GM23338 (cell line): Measurements from ENCODE around the gene SRSF1. TPM values are rescaled to one million over a fixed set of nuclear protein-coding genes. Genes with fewer than 3 reads are reported as not detected.
A peak's percentile ranks its signal among the peaks of the same experiment; 100 is the strongest.

Experiments
- ATAC-seq: fragments of 200-7000 bp; cut with Tn5 transposase; 3 replicates; pipeline ENCODE4 v1.9.1; 2020
- DNase-seq: peaks from one replicate; pipeline ENCODE4 v3.0.0-alpha.2; 2015; ENCODE audit warnings: low spot score
- H2AFZ ChIP-seq: fragments of 200-600 bp; sonication (generic); 2 replicates; pipeline ENCODE4 v1.8.0; 2016; ENCODE audit warnings: antibody characterized with exemption, mild to moderate bottlenecking, moderate library complexity
- H3F3A ChIP-seq: fragments of 200-600 bp; sonication (generic); replicated peaks from 2 replicates; pipeline ENCODE4 v1.8.0; 2017; ENCODE audit warnings: antibody characterized with exemption, mixed run types, low read depth
- H3K27ac ChIP-seq: fragments of 200-600 bp; sonication (generic); 2 replicates; pipeline ENCODE4 v1.6.1; 2016; ENCODE audit warnings: low read depth
- H3K27me3 ChIP-seq: fragments of 200-600 bp; sonication (generic); 2 replicates; pipeline ENCODE4 v1.8.0; 2016; ENCODE audit warnings: mild to moderate bottlenecking, mixed run types, moderate library complexity; ENCODE audit not compliant: insufficient read depth
- H3K36me3 ChIP-seq: fragments of 200-600 bp; sonication (generic); 2 replicates; pipeline ENCODE4 v1.8.0; 2016; ENCODE audit warnings: mild to moderate bottlenecking; ENCODE audit not compliant: insufficient read depth
- H3K4me1 ChIP-seq: fragments of 200-600 bp; sonication (generic); 2 replicates; pipeline ENCODE4 v1.8.0; 2016; ENCODE audit warnings: mild to moderate bottlenecking, moderate library complexity; ENCODE audit not compliant: insufficient read depth
- H3K4me2 ChIP-seq: fragments of 200-600 bp; sonication (generic); 2 replicates; pipeline ENCODE4 v1.7.1; 2017; ENCODE audit warnings: mixed run types
- H3K4me3 ChIP-seq: fragments of 200-600 bp; sonication (generic); 2 replicates; pipeline ENCODE4 v1.6.1; 2016; ENCODE audit warnings: mixed run types
- H3K79me2 ChIP-seq: fragments of 200-600 bp; sonication (generic); replicated peaks from 2 replicates; pipeline ENCODE4 v1.8.0; 2017; ENCODE audit warnings: mild to moderate bottlenecking; ENCODE audit not compliant: insufficient read depth
- H3K9me2 ChIP-seq: fragments of 200-600 bp; sonication (generic); 2 replicates; pipeline ENCODE4 v1.8.0; 2017; ENCODE audit not compliant: insufficient read depth
- H4K20me1 ChIP-seq: fragments of 200-600 bp; sonication (generic); replicated peaks from 2 replicates; pipeline ENCODE4 v1.8.0; 2017; ENCODE audit warnings: mild to moderate bottlenecking; ENCODE audit not compliant: insufficient read depth
- H3K27ac Mint-ChIP-seq: 2 replicates; pipeline ENCODE4 v1.8.0; 2020; ENCODE audit warnings: inconsistent platforms, mild to moderate bottlenecking, moderate library complexity, mixed read lengths
- H3K27me3 Mint-ChIP-seq: 3 replicates; pipeline ENCODE4 v1.8.0; 2022; ENCODE audit warnings: low read depth, mild to moderate bottlenecking, moderate library complexity, mixed read lengths, inconsistent platforms; ENCODE audit not compliant: insufficient read depth, poor library complexity
- H3K36me3 Mint-ChIP-seq: 3 replicates; pipeline ENCODE4 v1.8.0; 2021; ENCODE audit warnings: low read depth, mild to moderate bottlenecking, inconsistent platforms, moderate library complexity, mixed read lengths
- H3K4me1 Mint-ChIP-seq: 3 replicates; pipeline ENCODE4 v1.8.0; 2020; ENCODE audit warnings: mild to moderate bottlenecking, inconsistent platforms, mixed read lengths
- H3K4me3 Mint-ChIP-seq: 3 replicates; pipeline ENCODE4 v1.8.0; 2021; ENCODE audit warnings: moderate library complexity, mild to moderate bottlenecking, inconsistent platforms, mixed read lengths
- H3K9me3 Mint-ChIP-seq: 3 replicates; pipeline ENCODE4 v1.8.0; 2020; ENCODE audit warnings: moderate library complexity, mild to moderate bottlenecking, inconsistent platforms, mixed read lengths
- CREB1 ChIP-seq: fragments of 250-450 bp; sonication (Bioruptor Pico); IDR thresholded peaks from 2 replicates; pipeline ENCODE4 v1.5.0; 2020; ENCODE audit warnings: low read depth, mild to moderate bottlenecking, moderate library complexity
- CTCF ChIP-seq, 2 experiments: fragments of 200-600 bp in 1 of 2; sonication (generic) in 1 of 2; conservative IDR thresholded peaks; 2 replicates each; pipeline versions ENCODE4 v1.5.1 to v1.6.1; 2016 to 2017; ENCODE audit warnings: antibody characterized with exemption in 2 of 2, low read depth in 2 of 2, mild to moderate bottlenecking in 2 of 2, moderate library complexity in 1 of 2
- ETS1 ChIP-seq: IDR thresholded peaks from 2 replicates; pipeline ENCODE4 v1.6.1; 2016; ENCODE audit warnings: antibody characterized with exemption
- EZH2 ChIP-seq: fragments of 200-600 bp; sonication (generic); IDR thresholded peaks from one replicate; pipeline ENCODE4 v1.8.0; 2017; ENCODE audit warnings: antibody characterized with exemption, mild to moderate bottlenecking, low read depth; ENCODE audit not compliant: unreplicated experiment
- EZH2phosphoT487 ChIP-seq: fragments of 200-600 bp; sonication (generic); IDR thresholded peaks from one replicate; pipeline ENCODE4 v1.8.1; 2018; ENCODE audit warnings: antibody characterized with exemption; ENCODE audit not compliant: unreplicated experiment
- JUNB ChIP-seq: IDR thresholded peaks from one replicate; pipeline ENCODE4 v1.6.1; 2016; ENCODE audit warnings: antibody characterized with exemption; ENCODE audit not compliant: unreplicated experiment
- NANOG ChIP-seq: IDR thresholded peaks from 2 replicates; pipeline ENCODE4 v1.6.1; 2016; ENCODE audit warnings: antibody characterized with exemption, borderline replicate concordance
- POLR2AphosphoS5 ChIP-seq: IDR thresholded peaks from 2 replicates; pipeline ENCODE4 v1.6.1; 2016; ENCODE audit warnings: antibody characterized with exemption, low read depth
- REST ChIP-seq: IDR thresholded peaks from one replicate; pipeline ENCODE4 v1.6.1; 2018; ENCODE audit warnings: antibody characterized with exemption; ENCODE audit not compliant: unreplicated experiment
- STAT1 ChIP-seq: IDR thresholded peaks from one replicate; pipeline ENCODE4 v1.6.1; 2016; ENCODE audit warnings: antibody characterized with exemption; ENCODE audit not compliant: unreplicated experiment
- ZNF114 ChIP-seq: fragments of 250-450 bp; sonication (Bioruptor Pico); IDR thresholded peaks from 2 replicates; pipeline ENCODE4 v1.5.0; 2020; ENCODE audit warnings: mild to moderate bottlenecking, moderate library complexity
- ZNF331 ChIP-seq: fragments of 250-450 bp; sonication (Bioruptor Pico); IDR thresholded peaks from 2 replicates; pipeline ENCODE4 v1.5.0; 2020; ENCODE audit warnings: low read depth, mild to moderate bottlenecking, moderate library complexity
- ZNF462 ChIP-seq: fragments of 250-450 bp; sonication (Bioruptor Pico); IDR thresholded peaks from 2 replicates; pipeline ENCODE4 v1.5.0; 2020; ENCODE audit warnings: mild to moderate bottlenecking, moderate library complexity
- polyA plus RNA-seq: library from polyadenylated mRNA; unstranded; fragments of >200 nt; fragmentation: Nextera tagmentation; extraction: Ambion mirVana; gene quantifications from 2 replicates; pipeline ENCODE4 v1.2.1, GENCODE V29; 2016
- total RNA-seq: library from RNA; depleted of rRNA; stranded (reverse); fragments of >200 nt; shearing (Covaris generic); gene quantifications from 2 replicates; pipeline ENCODE4 v1.2.3, GENCODE V29; 2014

Gene SRSF1
- total and polyA plus RNA-seq, 2 experiments from 2014 or later = 413 to 584 TPM

GRCh38 chr17:58047376-58048150 is 40.5 kb upstream of the SRSF1 start:
- H4K20me1 ChIP-seq = no peaks in the 10 kb centered on the region
- H2AFZ ChIP-seq = peak overlapping the region; percentile 100
- peak overlapping the region; percentile 71; the same call in 1 of the 2 replicates for H3K4me2 ChIP-seq
- 0 out of 2 replicates have a peak, but pooled peaks cover 8% of the 10 kb centered on the region for H3F3A ChIP-seq
- Mint-ChIP-seq H3K36me3 (no peaks in the 10 kb centered on the region), H3K4me1 (peaks cover 11% of the 10 kb centered on the region), H3K27ac (no peak overlapping the region), H3K9me3 (peaks cover 3% of the 10 kb centered on the region; the same call in 1 of the 3 replicates), H3K27me3 (no peaks in the 10 kb centered on the region), H3K4me3 (no peak overlapping the region)
- DNase-seq (no peak), ATAC-seq (peak; percentile 17; the same call in 2 of the 3 replicates)
- no peaks in the 10 kb centered on the region for H3K36me3 ChIP-seq
- peak overlapping the region; percentile 44 for H3K4me3 ChIP-seq
- H3K79me2 ChIP-seq = no peaks in the 10 kb centered on the region
- H3K9me2 ChIP-seq = no peaks in the 10 kb centered on the region
- H3K27me3 ChIP-seq = no peaks in the 10 kb centered on the region
- peak overlapping the region; percentile 45; the same call in 1 of the 2 replicates for H3K27ac ChIP-seq
- no peak for TF ChIP-seq POLR2AphosphoS5
- TF ChIP-seq ZNF331 (CRISPR knock-in tag) = no peak
- TF ChIP-seq STAT1 = no peak
- no peak for TF ChIP-seq ETS1
- no peak for TF ChIP-seq EZH2phosphoT487
- TF ChIP-seq CREB1 (CRISPR knock-in tag) = no peak
- TF ChIP-seq ZNF114 = no peak
- no peak for TF ChIP-seq ZNF462
- no peak for TF ChIP-seq CTCF (conservative IDR thresholded peaks at IDR 0.05; ENCODE audit: low read depth in 2 of 2)
- TF ChIP-seq JUNB = no peak
- TF ChIP-seq NANOG = no peak
- TF ChIP-seq EZH2 = no peak
- no peak for TF ChIP-seq REST
- H3K4me1 ChIP-seq = peaks cover 6% of the 10 kb centered on the region
